ENCODE results near the gene NRXN2. TPM values are rescaled to one million over a fixed set of nuclear protein-coding genes. Genes with fewer than 3 reads are reported as not detected.

Gene NRXN2
- total RNA-seq, 1 donor from 2014 or later = 2.2 TPM

GRCh38 chr11:64614917-64615316, 108.1 kb downstream of the NRXN2 start:
- H3K4me3 ChIP-seq = no peak overlapping the region
- no peak for TF ChIP-seq EZH2phosphoT487 (IDR thresholded peaks at IDR 0.05)
- no peak for TF ChIP-seq EZH2 (IDR thresholded peaks at IDR 0.05)
- no peak for TF ChIP-seq CTCF (IDR thresholded peaks at IDR 0.05)
- H3K4me3 Mint-ChIP-seq = no peak overlapping the region

GRCh38 chr11:64613648-64614047, 109.3 kb downstream of the NRXN2 start:
- Histone ChIP-seq H3K4me2 (no peak overlapping the region), H3F3A (ENCODE audit: low read depth) (no peaks in the 10 kb centered on the region), H3K27me3 (no peaks in the 10 kb centered on the region), H4K20me1 (ENCODE audit: low read depth) (no peaks in the 10 kb centered on the region), H3K9me3 (ENCODE audit: low read depth) (no peaks in the 10 kb centered on the region), H3K27ac (no peak overlapping the region), H3K36me3 (no peaks in the 10 kb centered on the region), H2AFZ (replicated peaks) (no peak overlapping the region), H3K4me3 (no peak overlapping the region), H3K9ac (no peak overlapping the region), H3K4me1 (peaks cover 12% of the 10 kb centered on the region), H3K79me2 (ENCODE audit: low read depth) (no peaks in the 10 kb centered on the region)
- H3K4me3 Mint-ChIP-seq = no peak overlapping the region
- no peaks in the 10 kb centered on the region for H3K9me3 Mint-ChIP-seq
- H3K36me3 Mint-ChIP-seq = peaks cover 14% of the 10 kb centered on the region
- peaks cover 7% of the 10 kb centered on the region for H3K27me3 Mint-ChIP-seq (ENCODE audit: insufficient read depth, low read depth)
- H3K27ac Mint-ChIP-seq = no peak overlapping the region
- H3K4me1 Mint-ChIP-seq = peaks cover 5% of the 10 kb centered on the region
- no peak for TF ChIP-seq EZH2phosphoT487 (IDR thresholded peaks at IDR 0.05)
- TF ChIP-seq EZH2 (IDR thresholded peaks at IDR 0.05) = no peak
- no peak for TF ChIP-seq CTCF (IDR thresholded peaks at IDR 0.05)
- no peak for DNase-seq (ENCODE audit: low spot score)

More at GRCh38 chr11:64614917-64615316, 108.1 kb downstream of the NRXN2 start:
- Histone ChIP-seq H4K20me1 (ENCODE audit: low read depth) (no peaks in the 10 kb centered on the region), H3K79me2 (ENCODE audit: low read depth) (no peaks in the 10 kb centered on the region), H2AFZ (replicated peaks) (no peak overlapping the region), H3F3A (ENCODE audit: low read depth) (no peaks in the 10 kb centered on the region), H3K4me2 (no peak overlapping the region), H3K27ac (no peak overlapping the region), H3K9me3 (ENCODE audit: low read depth) (no peaks in the 10 kb centered on the region), H3K27me3 (no peaks in the 10 kb centered on the region), H3K36me3 (no peaks in the 10 kb centered on the region), H3K9ac (no peak overlapping the region), H3K4me1 (peaks cover 11% of the 10 kb centered on the region)
- Mint-ChIP-seq H3K4me1 (peaks cover 8% of the 10 kb centered on the region), H3K27ac (no peak overlapping the region), H3K27me3 (ENCODE audit: insufficient read depth, low read depth) (peaks cover 4% of the 10 kb centered on the region), H3K9me3 (no peaks in the 10 kb centered on the region), H3K36me3 (peaks cover 18% of the 10 kb centered on the region)
- DNase-seq (ENCODE audit: low spot score) = no peak

- peaks cover 11% of the 10 kb centered on the region for H3K36me3 Mint-ChIP-seq
- H3K4me1 Mint-ChIP-seq = peaks cover 14% of the 10 kb centered on the region
- H3K9me3 ChIP-seq (ENCODE audit: low read depth) = no peaks in the 10 kb centered on the region
- no peak overlapping the region for H3K4me3 ChIP-seq
- H3F3A ChIP-seq (ENCODE audit: low read depth) = no peaks in the 10 kb centered on the region
- no peaks in the 10 kb centered on the region for H4K20me1 ChIP-seq (ENCODE audit: low read depth)
- H3K36me3 ChIP-seq = no peaks in the 10 kb centered on the region
- H2AFZ ChIP-seq (replicated peaks) = no peak overlapping the region
- no peaks in the 10 kb centered on the region for H3K79me2 ChIP-seq (ENCODE audit: low read depth)
- no peaks in the 10 kb centered on the region for H3K27me3 ChIP-seq
- no peaks in the 10 kb centered on the region for H3K9me3 Mint-ChIP-seq
- H3K27me3 Mint-ChIP-seq (ENCODE audit: insufficient read depth, low read depth) = peaks cover 7% of the 10 kb centered on the region
- H3K27ac ChIP-seq = no peak overlapping the region
- DNase-seq (ENCODE audit: low spot score) = no peak
- no peak for TF ChIP-seq CTCF (IDR thresholded peaks at IDR 0.05)
- no peak for TF ChIP-seq EZH2 (IDR thresholded peaks at IDR 0.05)
- no peak for TF ChIP-seq EZH2phosphoT487 (IDR thresholded peaks at IDR 0.05)
- no peak overlapping the region for H3K4me2 ChIP-seq
- no peak overlapping the region for H3K4me3 Mint-ChIP-seq
- peaks cover 21% of the 10 kb centered on the region for H3K4me1 ChIP-seq
- H3K27ac Mint-ChIP-seq = no peak overlapping the region
- no peak overlapping the region for H3K9ac ChIP-seq
These were observed 110.9 kb downstream of the NRXN2 start for GRCh38 chr11:64611869-64612646.
